H9 (cell line): Measurements from ENCODE around the gene LEPR. TPM values are rescaled to one million over a fixed set of nuclear protein-coding genes. Genes with fewer than 3 reads are reported as not detected.

Experiments
- DNase-seq: peaks from one replicate; pipeline ENCODE4 v3.0.0-alpha.2; 2017
- H2AFZ ChIP-seq: one replicate; pipeline ENCODE4 v1.6.1; 2013; ENCODE audit warnings: mild to moderate bottlenecking, low read length, control low read depth, moderate library complexity
- H2AK5ac ChIP-seq: 2 replicates; pipeline ENCODE4 v1.6.1; 2013; ENCODE audit warnings: low read length, control low read depth, mixed read lengths; ENCODE audit not compliant: insufficient read length
- H2BK120ac ChIP-seq: one replicate; pipeline ENCODE4 v1.6.1; 2013; ENCODE audit warnings: low read depth, mild to moderate bottlenecking, low read length, control low read depth, inconsistent platforms; ENCODE audit not compliant: poor library complexity, severe bottlenecking
- H2BK12ac ChIP-seq: 2 replicates; pipeline ENCODE4 v1.6.1; 2013; ENCODE audit warnings: low read length, control low read depth, mixed read lengths, low read depth; ENCODE audit not compliant: insufficient read length
- H2BK15ac ChIP-seq: 2 replicates; pipeline ENCODE4 v1.6.1; 2013; ENCODE audit warnings: low read depth, low read length, control low read depth
- H2BK20ac ChIP-seq: one replicate; pipeline ENCODE4 v1.6.1; 2013; ENCODE audit warnings: low read depth, mild to moderate bottlenecking, low read length, control low read depth, inconsistent platforms; ENCODE audit not compliant: poor library complexity, severe bottlenecking
- H2BK5ac ChIP-seq: 2 replicates; pipeline ENCODE4 v1.6.1; 2013; ENCODE audit warnings: low read length, control low read depth, mixed read lengths; ENCODE audit not compliant: insufficient read length
- H3K14ac ChIP-seq: 2 replicates; pipeline ENCODE4 v1.6.1; 2013; ENCODE audit warnings: low read length, control low read depth; ENCODE audit not compliant: insufficient read depth
- H3K18ac ChIP-seq: 2 replicates; pipeline ENCODE4 v1.6.1; 2013; ENCODE audit warnings: low read depth, mild to moderate bottlenecking, mixed read lengths, low read length, control low read depth; ENCODE audit not compliant: insufficient read length
- H3K23ac ChIP-seq: 2 replicates; pipeline ENCODE4 v1.6.1; 2013; ENCODE audit warnings: low read length, control low read depth, mixed read lengths, low read depth; ENCODE audit not compliant: insufficient read length
- H3K23me2 ChIP-seq: 2 replicates; pipeline ENCODE4 v1.6.1; 2013; ENCODE audit warnings: low read depth, mild to moderate bottlenecking, mixed read lengths, low read length, control low read depth; ENCODE audit not compliant: insufficient read length, poor library complexity, severe bottlenecking
- H3K27ac ChIP-seq: 2 replicates; pipeline ENCODE4 v1.5.1; 2013; ENCODE audit warnings: low read length, control low read depth, mixed read lengths, low read depth; ENCODE audit not compliant: insufficient read length
- H3K27me3 ChIP-seq: 2 replicates; pipeline ENCODE4 v1.6.1; 2013; ENCODE audit warnings: low read length, control low read depth, inconsistent platforms; ENCODE audit not compliant: insufficient read depth
- H3K4ac ChIP-seq: 2 replicates; pipeline ENCODE4 v1.6.1; 2013; ENCODE audit warnings: low read depth, mild to moderate bottlenecking, control low read depth, inconsistent platforms, low read length, moderate library complexity
- H3K4me1 ChIP-seq: 2 replicates; pipeline ENCODE4 v1.6.1; 2013; ENCODE audit warnings: low read length, control low read depth, inconsistent platforms; ENCODE audit not compliant: insufficient read depth
- H3K4me2 ChIP-seq: 2 replicates; pipeline ENCODE4 v1.6.1; 2013; ENCODE audit warnings: low read length, control low read depth, mixed read lengths; ENCODE audit not compliant: insufficient read length, insufficient read depth
- H3K56ac ChIP-seq: 2 replicates; pipeline ENCODE4 v1.6.1; 2013; ENCODE audit warnings: low read depth, mild to moderate bottlenecking, mixed read lengths, low read length, control low read depth; ENCODE audit not compliant: insufficient read length
- H3K79me1 ChIP-seq: 2 replicates; pipeline ENCODE4 v1.6.1; 2013; ENCODE audit warnings: low read depth, mild to moderate bottlenecking, moderate library complexity, low read length, control low read depth, inconsistent platforms; ENCODE audit not compliant: insufficient read depth, poor library complexity, severe bottlenecking
- H3K79me2 ChIP-seq: 2 replicates; pipeline ENCODE4 v1.6.1; 2013; ENCODE audit warnings: low read length, control low read depth, inconsistent platforms; ENCODE audit not compliant: insufficient read depth
- H3K9ac ChIP-seq: 2 replicates; pipeline ENCODE4 v1.6.1; 2013; ENCODE audit warnings: low read length, control low read depth, mixed read lengths; ENCODE audit not compliant: insufficient read length; ENCODE audit errors: extremely low read depth
- H3K9me3 ChIP-seq: one replicate; pipeline ENCODE4 v1.6.1; 2013; ENCODE audit warnings: low read depth, low read length, inconsistent platforms; ENCODE audit not compliant: control insufficient read depth
- H3T11ph ChIP-seq: one replicate; pipeline ENCODE4 v1.6.1; 2013; ENCODE audit warnings: mild to moderate bottlenecking, low read length, control low read depth, inconsistent platforms
- H4K20me1 ChIP-seq: one replicate; pipeline ENCODE4 v1.6.1; 2013; ENCODE audit not compliant: control insufficient read depth, insufficient read length, insufficient read depth
- H4K5ac ChIP-seq: 2 replicates; pipeline ENCODE4 v1.6.1; 2013; ENCODE audit warnings: low read depth, mild to moderate bottlenecking, mixed read lengths, low read length, control low read depth; ENCODE audit not compliant: insufficient read length
- H4K8ac ChIP-seq: replicated peaks from 2 replicates; pipeline ENCODE4 v1.6.1; 2013; ENCODE audit warnings: low read length, control low read depth, mixed read lengths, low read depth; ENCODE audit not compliant: insufficient read length
- H4K91ac ChIP-seq: 2 replicates; pipeline ENCODE4 v1.6.1; 2013; ENCODE audit warnings: low read depth, mild to moderate bottlenecking, moderate library complexity, mixed read lengths, low read length, control low read depth; ENCODE audit not compliant: insufficient read length
- H3K27ac Mint-ChIP-seq, 3 experiments: 2 replicates in 2 of 3; 3 replicates in 1 of 3; pipeline ENCODE4 v1.8.0; 2020 to 2021; ENCODE audit warnings: mixed read lengths in 3 of 3, mild to moderate bottlenecking in 1 of 3, moderate library complexity in 1 of 3
- H3K27me3 Mint-ChIP-seq: 2 replicates; pipeline ENCODE4 v1.8.0; 2021; ENCODE audit warnings: low read depth, mild to moderate bottlenecking, moderate library complexity, mixed read lengths
- H3K36me3 Mint-ChIP-seq, 3 experiments: 2 replicates in 2 of 3; 3 replicates in 1 of 3; pipeline ENCODE4 v1.8.0; 2020 to 2021; ENCODE audit warnings: low read depth in 3 of 3, mixed read lengths in 3 of 3; ENCODE audit not compliant: insufficient read depth in 1 of 3
- H3K4me1 Mint-ChIP-seq, 2 experiments: 2 replicates each; pipeline ENCODE4 v1.8.0; 2020; ENCODE audit warnings: mixed read lengths in 2 of 2
- H3K4me3 Mint-ChIP-seq, 2 experiments: 2 replicates in 1 of 2; 3 replicates in 1 of 2; pipeline ENCODE4 v1.8.0; 2020 to 2021; ENCODE audit warnings: mild to moderate bottlenecking in 2 of 2, mixed read lengths in 2 of 2, moderate library complexity in 1 of 2
- H3K9me3 Mint-ChIP-seq, 2 experiments: 2 replicates in 1 of 2; 3 replicates in 1 of 2; pipeline ENCODE4 v1.8.0; 2020; ENCODE audit warnings: mild to moderate bottlenecking in 2 of 2, mixed read lengths in 2 of 2, moderate library complexity in 1 of 2
- CTCF ChIP-seq: fragments of 200-600 bp; sonication (generic); conservative IDR thresholded peaks from 3 replicates; pipeline ENCODE4 v1.8.0; 2021; ENCODE audit warnings: antibody characterized with exemption, mild to moderate bottlenecking
- whole genome bisulfite sequencing: extraction: QIAGEN DNeasy Blood & Tissue Kit; methylation state at CpG from one replicate; pipeline ENCODE4 v1.1.7; 2013; ENCODE audit warnings: missing lambda C conversion rate, low lambda C conversion rate, mixed read lengths; ENCODE audit not compliant: insufficient read length; ENCODE audit errors: extremely low coverage; 5-methylcytosine and 5-hydroxymethylcytosine counted together
- total RNA-seq: library from RNA; stranded (reverse); gene quantifications from 2 replicates; pipeline ENCODE4 v1.2.1, GENCODE V29; 2021

The LEPR gene
- total RNA-seq, 1 experiment from 2014 or later: 3.3 TPM

DNA sequence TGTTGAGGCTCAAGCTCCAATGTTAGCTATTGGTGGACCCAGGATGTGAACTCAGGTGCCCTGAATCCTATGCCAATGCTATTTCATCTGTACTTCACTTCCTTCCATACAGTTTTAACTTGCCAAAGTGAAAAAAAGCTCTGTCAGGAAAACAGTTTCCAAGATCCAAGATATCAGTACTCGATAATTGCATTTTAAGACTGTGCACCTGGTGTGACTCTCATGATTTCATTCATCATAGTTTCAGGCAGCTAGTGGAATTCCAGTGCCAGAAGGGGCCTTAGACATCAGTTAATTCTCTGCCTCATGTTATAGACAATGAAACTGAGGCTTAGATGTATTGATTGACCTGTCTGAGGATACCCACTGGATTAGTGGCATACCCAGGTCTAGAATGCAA is 26.5 kb upstream of the LEPR start:
- Mint-ChIP-seq H3K9me3 (no peaks in the 10 kb centered on the region), H3K27me3 (no peaks in the 10 kb centered on the region), H3K27ac (no peak overlapping the region), H3K4me3 (no peak overlapping the region), H3K4me1 (peaks cover 9 to 12% of the 10 kb centered on the region in 2 experiments), H3K36me3 (no peaks in the 10 kb centered on the region)
- Histone ChIP-seq H3K23me2 (no peaks in the 10 kb centered on the region), H3K27ac (no peak overlapping the region), H3K56ac (no peak overlapping the region), H3K4ac (no peak overlapping the region), H3K4me2 (no peak overlapping the region), H4K20me1 (no peaks in the 10 kb centered on the region), H3K79me2 (no peaks in the 10 kb centered on the region), H3K79me1 (no peaks in the 10 kb centered on the region), H2BK5ac (no peak overlapping the region), H3K27me3 (no peaks in the 10 kb centered on the region), H3K14ac (no peak overlapping the region), H3K23ac (no peak overlapping the region), H3T11ph (no peak overlapping the region), H4K5ac (no peak overlapping the region), H2BK20ac (no peak overlapping the region), H2AK5ac (no peak overlapping the region), H2AFZ (no peak overlapping the region), H2BK120ac (no peak overlapping the region), H4K91ac (no peak overlapping the region), H3K4me1 (no peaks in the 10 kb centered on the region), H3K9me3 (no peaks in the 10 kb centered on the region), H2BK15ac (no peak overlapping the region), H3K9ac (no peak overlapping the region), H2BK12ac (no peak overlapping the region), H3K18ac (no peak overlapping the region), H4K8ac (no peak overlapping the region)
- DNase-seq: no peak
- TF ChIP-seq CTCF: no peak
- WGBS: no CpG with 5 or more reads among the region's 1 CpG
